Progenitor cell of endocrine pancreas (in vitro differentiated cells): ENCODE data around the gene CNPY4. TPM values are rescaled to one million over a fixed set of nuclear protein-coding genes. Genes with fewer than 3 reads are reported as not detected.

Experiments
- DNase-seq: peaks from one replicate; pipeline ENCODE4 v3.0.0; 2021; ENCODE audit warnings: low spot score; ENCODE audit not compliant: unreplicated experiment
- H3K27ac Mint-ChIP-seq: 2 replicates; pipeline ENCODE4 v1.8.0; 2021; ENCODE audit warnings: mild to moderate bottlenecking, moderate library complexity, mixed read lengths
- H3K27me3 Mint-ChIP-seq: 2 replicates; pipeline ENCODE4 v1.8.0; 2021; ENCODE audit warnings: mixed read lengths
- H3K36me3 Mint-ChIP-seq: 2 replicates; pipeline ENCODE4 v1.8.0; 2022; ENCODE audit warnings: mixed read lengths; ENCODE audit not compliant: insufficient read depth
- H3K4me1 Mint-ChIP-seq: 2 replicates; pipeline ENCODE4 v1.8.0; 2021; ENCODE audit warnings: low read depth, mixed read lengths
- H3K4me3 Mint-ChIP-seq: 2 replicates; pipeline ENCODE4 v1.8.0; 2021; ENCODE audit warnings: low read depth, mild to moderate bottlenecking, moderate library complexity, mixed read lengths
- H3K9me3 Mint-ChIP-seq: 2 replicates; pipeline ENCODE4 v1.8.0; 2021; ENCODE audit warnings: low read depth, mixed read lengths
- CTCF ChIP-seq: fragments of 200-600 bp; sonication (generic); IDR thresholded peaks from one replicate; pipeline ENCODE4 v1.5.0; 2021; ENCODE audit warnings: antibody characterized with exemption, mild to moderate bottlenecking; ENCODE audit not compliant: unreplicated experiment
- total RNA-seq: library from RNA; stranded (reverse); gene quantifications from 2 replicates; pipeline ENCODE4 v1.2.1, GENCODE V29; 2021

CNPY4 gene
- total RNA-seq, 1 donor from 2014 or later: 25.5 TPM

- H3K9me3 Mint-ChIP-seq: peaks cover 56% of the 10 kb centered on the region
These were observed 44.0 kb upstream of the CNPY4 start for GRCh38 chr7:100075418-100075817.

GRCh38 chr7:100077205-100077604 is 42.2 kb upstream of the CNPY4 start:
- no peak for DNase-seq
- Mint-ChIP-seq H3K36me3 (peaks cover 81% of the 10 kb centered on the region), H3K27ac (peak overlapping the region; percentile 95), H3K4me3 (peak overlapping the region; percentile 41), H3K4me1 (peaks cover 12% of the 10 kb centered on the region), H3K9me3 (peaks cover 39% of the 10 kb centered on the region), H3K27me3 (no peaks in the 10 kb centered on the region)
- no peak for TF ChIP-seq CTCF

More at GRCh38 chr7:100075418-100075817, 44.0 kb upstream of the CNPY4 start:
- Mint-ChIP-seq H3K4me3 (no peak overlapping the region), H3K27me3 (no peaks in the 10 kb centered on the region), H3K4me1 (peaks cover 9% of the 10 kb centered on the region), H3K36me3 (peaks cover 92% of the 10 kb centered on the region), H3K27ac (peak overlapping the region; percentile 90)
- DNase-seq: no peak
- no peak for TF ChIP-seq CTCF

- DNase-seq: no peak
- Mint-ChIP-seq H3K9me3 (peaks cover 29% of the 10 kb centered on the region), H3K27me3 (no peaks in the 10 kb centered on the region), H3K27ac (peak overlapping the region; percentile 89), H3K36me3 (peaks cover 63% of the 10 kb centered on the region), H3K4me1 (peaks cover 16% of the 10 kb centered on the region), H3K4me3 (peak overlapping the region; percentile 47)
- no peak for TF ChIP-seq CTCF
These were observed 40.3 kb upstream of the CNPY4 start for GRCh38 chr7:100079024-100079560.

- Mint-ChIP-seq H3K4me1 (peaks cover 16% of the 10 kb centered on the region), H3K4me3 (peak overlapping the region; percentile 93), H3K27me3 (no peaks in the 10 kb centered on the region), H3K36me3 (peaks cover 44% of the 10 kb centered on the region), H3K27ac (peak overlapping the region; percentile 99), H3K9me3 (peaks cover 14% of the 10 kb centered on the region)
- no peak for TF ChIP-seq CTCF
- no peak for DNase-seq
These were observed 38.4 kb upstream of the CNPY4 start for GRCh38 chr7:100080907-100081534.

- H3K4me1 Mint-ChIP-seq: peaks cover 16% of the 10 kb centered on the region
- H3K4me3 Mint-ChIP-seq: peak within 1 kb of the TSS; percentile 93
- peak within 1 kb of the TSS; percentile 99 for H3K27ac Mint-ChIP-seq
- peaks cover 38% of the 10 kb centered on the region for H3K36me3 Mint-ChIP-seq
- peak; percentile 98 for TF ChIP-seq CTCF
- H3K9me3 Mint-ChIP-seq: peaks cover 8% of the 10 kb centered on the region
- peak; percentile 98 for DNase-seq
- H3K27me3 Mint-ChIP-seq: no peaks in the 10 kb centered on the region
These were observed 37.8 kb upstream of the CNPY4 start, which contains the start of gene ZNF3 for GRCh38 chr7:100081535-100082102. Gene ZNF3 (minus strand): TSS chr7:100081723. CDS start chr7:100077357, 4,366 bp downstream.
